PC-3 (cell line): Measurements from ENCODE around the gene TMTC2. TPM values are rescaled to one million over a fixed set of nuclear protein-coding genes. Genes with fewer than 3 reads are reported as not detected.

Source experiments
- ATAC-seq: fragments of 200-7000 bp; cut with Tn5 transposase; 2 replicates; pipeline ENCODE4 v1.9.1; 2020; ENCODE audit warnings: mild to moderate bottlenecking, moderate library complexity
- BruUV-seq: library from RNA; stranded (reverse); fragments of 400-500 nt; replicated peaks from 2 replicates; lab custom pipeline; 2021; lab: Mats Ljungman, UMichigan
- CTCF ChIA-PET: fragments of 300-600 bp; sonication (Branson Sonifier 250); formaldehyde crosslinking; loops from one replicate; lab custom pipeline; 2022; ENCODE audit warnings: antibody characterized with exemption; lab: Charles Lee
- POLR2A ChIA-PET: fragments of 300-600 bp; sonication (Branson Sonifier 250); formaldehyde crosslinking; loops from one replicate; lab custom pipeline; 2022; ENCODE audit warnings: antibody characterized with exemption; ENCODE audit not compliant: unreplicated experiment; lab: Charles Lee
- DNase-seq: peaks from one replicate; pipeline ENCODE4 v3.0.0-alpha.2; 2015
- H2AFZ ChIP-seq: fragments of 300-600 bp; sonication (generic); 2 replicates; pipeline ENCODE4 v1.6.0; 2016; ENCODE audit warnings: antibody characterized with exemption, low read length
- H3F3A ChIP-seq: fragments of 300-600 bp; sonication (generic); one replicate; pipeline ENCODE4 v1.6.0; 2017; ENCODE audit warnings: antibody characterized with exemption, low read length, control low read depth, mild to moderate bottlenecking; ENCODE audit not compliant: unreplicated experiment
- H3K27ac ChIP-seq: fragments of 300-600 bp; sonication (generic); 2 replicates; pipeline ENCODE4 v1.5.1; 2016; ENCODE audit warnings: mild to moderate bottlenecking, low read length
- H3K27me3 ChIP-seq: fragments of 300-600 bp; sonication (generic); 2 replicates; pipeline ENCODE4 v1.6.1; 2016; ENCODE audit warnings: low read length, mixed read lengths
- H3K36me3 ChIP-seq: fragments of 300-600 bp; sonication (generic); 2 replicates; pipeline ENCODE4 v1.6.1; 2016; ENCODE audit warnings: low read depth, mixed run types, low read length, mixed read lengths
- H3K4me1 ChIP-seq: fragments of 300-600 bp; sonication (generic); 2 replicates; pipeline ENCODE4 v1.5.1; 2016; ENCODE audit warnings: low read length; ENCODE audit not compliant: insufficient read depth
- H3K4me2 ChIP-seq: fragments of 300-600 bp; sonication (generic); 2 replicates; pipeline ENCODE4 v1.6.0; 2016; ENCODE audit warnings: low read length
- H3K4me3 ChIP-seq: fragments of 300-600 bp; sonication (generic); 2 replicates; pipeline ENCODE4 v1.5.1; 2016; ENCODE audit warnings: mild to moderate bottlenecking, low read length, mixed read lengths
- H3K79me2 ChIP-seq: fragments of 300-600 bp; sonication (generic); 2 replicates; pipeline ENCODE4 v1.6.1; 2017; ENCODE audit warnings: low read length, mixed read lengths
- H3K9ac ChIP-seq: fragments of 300-600 bp; sonication (generic); 2 replicates; pipeline ENCODE4 v1.6.0; 2016; ENCODE audit warnings: mild to moderate bottlenecking, low read length
- H3K9me2 ChIP-seq: fragments of 300-600 bp; sonication (generic); replicated peaks from 2 replicates; pipeline ENCODE4 v1.6.1; 2016; ENCODE audit warnings: mixed run types, low read length, mixed read lengths
- H3K9me3 ChIP-seq: fragments of 300-600 bp; sonication (generic); 2 replicates; pipeline ENCODE4 v1.6.1; 2016; ENCODE audit warnings: low read length, mixed read lengths
- H4K20me1 ChIP-seq: fragments of 300-600 bp; sonication (generic); 2 replicates; pipeline ENCODE4 v1.6.1; 2016; ENCODE audit warnings: low read length, mixed read lengths
- CTCF ChIP-seq: fragments of 300-600 bp; sonication (generic); conservative IDR thresholded peaks from 2 replicates; pipeline ENCODE4 v1.5.1; 2017; ENCODE audit warnings: antibody characterized with exemption, low read depth, mild to moderate bottlenecking, low read length
- EZH2 ChIP-seq: fragments of 300-600 bp; sonication (generic); IDR thresholded peaks from one replicate; pipeline ENCODE4 v1.6.1; 2017; ENCODE audit warnings: antibody characterized with exemption, mild to moderate bottlenecking, low read length; ENCODE audit not compliant: unreplicated experiment
- EZH2phosphoT487 ChIP-seq: fragments of 300-600 bp; sonication (generic); IDR thresholded peaks from 2 replicates; pipeline ENCODE4 v1.6.1; 2018; ENCODE audit warnings: mild to moderate bottlenecking, antibody characterized with exemption, low read length, borderline replicate concordance
- intact Hi-C: fragments of 100-400 bp; cut with micrococcal nuclease; formaldehyde crosslinking; loops from 2 replicates; pipeline ENCODE4 v1.9.0; 2023
- total RNA-seq: library from RNA; depleted of rRNA; stranded (reverse); fragments of >200 nt; gene quantifications from 2 replicates; pipeline ENCODE4 v1.2.3, GENCODE V29; 2014

The TMTC2 gene
- total RNA-seq, 1 experiment from 2014 or later: 10.7 TPM

GRCh38 chr12:82805812-82806497 is 119.2 kb downstream of the TMTC2 start:
- TF ChIP-seq EZH2phosphoT487 (no peak), CTCF (no peak), EZH2 (no peak)
- intact Hi-C loops: no loop called here
- ChIA-PET POLR2A (no interaction called here), CTCF (no interaction called here)
- no TSS peak for BruUV-seq
- Histone ChIP-seq H3K9me2 (no peaks in the 10 kb centered on the region), H3K4me3 (no peak overlapping the region), H3K36me3 (no peaks in the 10 kb centered on the region), H3K9me3 (no peaks in the 10 kb centered on the region), H4K20me1 (no peaks in the 10 kb centered on the region), H3K27ac (no peak overlapping the region), H3K9ac (no peak overlapping the region), H3K4me1 (no peaks in the 10 kb centered on the region), H2AFZ (no peak overlapping the region), H3K27me3 (no peaks in the 10 kb centered on the region), H3K4me2 (no peak overlapping the region), H3F3A (no peaks in the 10 kb centered on the region), H3K79me2 (no peaks in the 10 kb centered on the region)
- DNase-seq (peak; percentile 14), ATAC-seq (no peak)

GRCh38 chr12:82807132-82807737 is 120.5 kb downstream of the TMTC2 start:
- Histone ChIP-seq H3K9me3 (no peaks in the 10 kb centered on the region), H3K4me2 (no peak overlapping the region), H3F3A (no peaks in the 10 kb centered on the region), H3K9me2 (no peaks in the 10 kb centered on the region), H3K4me1 (no peaks in the 10 kb centered on the region), H3K27ac (no peak overlapping the region), H3K36me3 (no peaks in the 10 kb centered on the region), H3K79me2 (no peaks in the 10 kb centered on the region), H3K9ac (no peak overlapping the region), H3K4me3 (no peak overlapping the region), H2AFZ (no peak overlapping the region), H3K27me3 (no peaks in the 10 kb centered on the region), H4K20me1 (no peaks in the 10 kb centered on the region)
- no peak for TF ChIP-seq EZH2phosphoT487
- TF ChIP-seq CTCF: no peak
- no peak for TF ChIP-seq EZH2
- intact Hi-C loops: no loop called here
- no TSS peak for BruUV-seq
- CTCF ChIA-PET: interaction anchor here (1.2 kb wide), 1 partner anchor 121 kb away, joined by 3 read pairs; the partner anchor contains the start of gene TMTC2
- ATAC-seq (no peak), DNase-seq (no peak)
- POLR2A ChIA-PET: no interaction called here

DNA sequence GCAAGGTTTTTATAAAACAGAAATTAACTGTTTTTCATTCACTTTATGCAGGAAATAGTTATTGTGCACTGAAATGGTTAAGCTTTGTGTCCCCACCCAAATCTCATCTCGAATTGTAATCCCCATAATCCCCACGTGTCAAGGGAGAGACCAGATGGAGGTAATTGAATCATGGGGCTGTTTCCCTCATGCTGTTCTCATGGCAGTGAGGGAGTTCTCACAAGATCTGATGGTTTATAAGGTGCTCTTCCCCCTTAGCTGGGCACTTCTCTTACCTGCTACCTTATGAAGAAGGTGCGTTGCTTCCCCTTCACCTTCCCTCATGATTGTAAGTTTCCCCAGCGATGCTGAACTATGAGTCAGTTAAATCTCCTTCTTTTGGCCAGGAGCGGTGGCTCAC is 123.9 kb downstream of the TMTC2 start:
- no peak for DNase-seq
- H3K27ac ChIP-seq: no peak overlapping the region
- no TSS peak for BruUV-seq
- H3F3A ChIP-seq: no peaks in the 10 kb centered on the region
- H3K36me3 ChIP-seq: no peaks in the 10 kb centered on the region
- H3K4me3 ChIP-seq: no peak overlapping the region
- no peaks in the 10 kb centered on the region for H3K9me2 ChIP-seq
- H3K9me3 ChIP-seq: no peaks in the 10 kb centered on the region
- no peaks in the 10 kb centered on the region for H4K20me1 ChIP-seq
- no peak for ATAC-seq
- H3K4me1 ChIP-seq: no peaks in the 10 kb centered on the region
- TF ChIP-seq EZH2 (no peak), EZH2phosphoT487 (no peak), CTCF (no peak)
- H3K9ac ChIP-seq: no peak overlapping the region
- no peak overlapping the region for H2AFZ ChIP-seq
- intact Hi-C loops: no loop called here
- ChIA-PET CTCF (no interaction called here), POLR2A (no interaction called here)
- no peaks in the 10 kb centered on the region for H3K27me3 ChIP-seq
- H3K4me2 ChIP-seq: no peak overlapping the region
- H3K79me2 ChIP-seq: no peaks in the 10 kb centered on the region
